Thoracic aorta (tissue), 2 donors: ENCODE data around the gene LRRC1. TPM values are rescaled to one million over a fixed set of nuclear protein-coding genes. Genes with fewer than 3 reads are reported as not detected.

Experiments used
- ATAC-seq: fragments of 150-250 bp; one replicate; pipeline ENCODE4 v1.8.0; 2017; ENCODE audit warnings: low read depth; ENCODE audit not compliant: insufficient number of reproducible peaks, low FRiP score
- DNase-seq: peaks from one replicate; pipeline ENCODE4 v3.0.0-alpha.2; 2020; ENCODE audit warnings: low spot score
- H3K27ac ChIP-seq, 2 donors: fragments of 200-600 bp; sonication (generic); 1 replicate in 1 of 2; 2 replicates in 1 of 2; pipeline ENCODE4 v1.5.1; 2016; ENCODE audit warnings: mild to moderate bottlenecking in 2 of 2, moderate library complexity in 2 of 2
- H3K27me3 ChIP-seq: fragments of 200-600 bp; sonication (generic); replicated peaks from 2 replicates; pipeline ENCODE4 v1.6.0; 2016; ENCODE audit warnings: mild to moderate bottlenecking; ENCODE audit not compliant: insufficient read depth
- H3K36me3 ChIP-seq: fragments of 200-600 bp; sonication (generic); one replicate; pipeline ENCODE4 v1.5.1; 2016
- H3K4me1 ChIP-seq, 2 donors: fragments of 200-600 bp; sonication (generic); 1 replicate in 1 of 2; 2 replicates in 1 of 2; pipeline versions ENCODE4 v1.5.1 to v1.6.0; 2016; ENCODE audit warnings: low read depth in 2 of 2, mild to moderate bottlenecking in 1 of 2; ENCODE audit not compliant: control insufficient read depth in 1 of 2
- H3K4me3 ChIP-seq: fragments of 200-600 bp; sonication (generic); 2 replicates; pipeline ENCODE4 v1.5.1; 2016; ENCODE audit warnings: mild to moderate bottlenecking
- H3K9me3 ChIP-seq: fragments of 200-600 bp; sonication (generic); 2 replicates; pipeline ENCODE4 v1.5.1; 2016
- total RNA-seq, 2 donors: library from RNA; depleted of rRNA; stranded (reverse); fragments of >200 nt; gene quantifications; one replicate each; pipeline versions ENCODE4 v1.1.0 to v1.2.3, GENCODE V29; 2016
- TF ChIP-seq, protein P1 (sequence below): fragments of 200-600 bp; sonication (generic); IDR thresholded peaks from one replicate; pipeline ENCODE4 v1.5.1; 2019; ENCODE audit warnings: antibody characterized with exemption

The LRRC1 gene
- total RNA-seq, 2 donors from 2014 or later = 18.5 to 22.8 TPM

DNA sequence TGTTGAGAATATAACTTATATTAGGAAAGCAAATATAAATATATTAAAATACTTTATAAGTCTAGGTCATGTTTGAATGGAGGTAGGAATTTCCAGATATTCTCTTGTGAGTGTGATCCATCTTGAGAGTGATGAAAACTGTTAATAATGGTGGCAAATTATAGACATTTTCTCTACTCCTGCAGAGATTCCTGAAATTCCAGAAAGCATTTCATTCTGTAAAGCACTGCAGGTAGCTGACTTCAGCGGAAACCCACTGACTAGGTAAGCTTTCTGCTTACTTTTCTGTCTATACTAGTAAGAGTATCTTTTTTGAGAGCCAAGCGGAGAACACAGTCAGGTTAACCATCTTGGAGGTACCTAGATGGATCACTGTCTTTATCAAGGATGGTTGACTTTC is 84.0 kb downstream of the LRRC1 start:
- DNase-seq (no peak), ATAC-seq (no peak)
- H3K9me3 ChIP-seq = no peaks in the 10 kb centered on the region
- H3K27me3 ChIP-seq = no peaks in the 10 kb centered on the region
- no peak overlapping the region for H3K27ac ChIP-seq
- H3K4me3 ChIP-seq = no peak overlapping the region
- H3K4me1 ChIP-seq = peaks cover 8 to 12% of the 10 kb centered on the region in 2 donors
- H3K36me3 ChIP-seq = no peaks in the 10 kb centered on the region
- TF ChIP-seq, protein P1, sequence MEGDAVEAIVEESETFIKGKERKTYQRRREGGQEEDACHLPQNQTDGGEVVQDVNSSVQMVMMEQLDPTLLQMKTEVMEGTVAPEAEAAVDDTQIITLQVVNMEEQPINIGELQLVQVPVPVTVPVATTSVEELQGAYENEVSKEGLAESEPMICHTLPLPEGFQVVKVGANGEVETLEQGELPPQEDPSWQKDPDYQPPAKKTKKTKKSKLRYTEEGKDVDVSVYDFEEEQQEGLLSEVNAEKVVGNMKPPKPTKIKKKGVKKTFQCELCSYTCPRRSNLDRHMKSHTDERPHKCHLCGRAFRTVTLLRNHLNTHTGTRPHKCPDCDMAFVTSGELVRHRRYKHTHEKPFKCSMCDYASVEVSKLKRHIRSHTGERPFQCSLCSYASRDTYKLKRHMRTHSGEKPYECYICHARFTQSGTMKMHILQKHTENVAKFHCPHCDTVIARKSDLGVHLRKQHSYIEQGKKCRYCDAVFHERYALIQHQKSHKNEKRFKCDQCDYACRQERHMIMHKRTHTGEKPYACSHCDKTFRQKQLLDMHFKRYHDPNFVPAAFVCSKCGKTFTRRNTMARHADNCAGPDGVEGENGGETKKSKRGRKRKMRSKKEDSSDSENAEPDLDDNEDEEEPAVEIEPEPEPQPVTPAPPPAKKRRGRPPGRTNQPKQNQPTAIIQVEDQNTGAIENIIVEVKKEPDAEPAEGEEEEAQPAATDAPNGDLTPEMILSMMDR = no peak

DNA sequence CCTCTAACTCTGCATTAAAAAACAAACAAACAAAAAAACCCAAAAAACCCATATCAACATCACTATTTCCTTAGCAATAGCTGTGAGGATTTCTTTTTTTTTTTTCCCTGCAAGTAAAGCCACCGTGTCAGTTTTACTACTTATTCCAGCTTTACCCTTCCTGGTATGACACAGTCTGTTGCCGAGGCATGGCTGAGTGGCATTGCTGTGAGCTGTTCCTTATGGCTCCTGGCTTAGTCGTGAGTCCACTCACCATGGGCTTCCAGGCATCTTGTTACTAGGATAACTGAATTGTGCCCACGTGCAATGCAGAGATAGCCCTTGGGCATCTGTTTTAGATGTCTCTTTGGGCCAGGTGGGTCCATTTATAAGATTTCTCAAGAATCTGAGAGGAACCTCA is 84.8 kb downstream of the LRRC1 start:
- peaks cover 5 to 8% of the 10 kb centered on the region in 2 donors for H3K4me1 ChIP-seq
- H3K36me3 ChIP-seq = no peaks in the 10 kb centered on the region
- H3K4me3 ChIP-seq = no peak overlapping the region
- no peaks in the 10 kb centered on the region for H3K27me3 ChIP-seq
- no peak overlapping the region for H3K27ac ChIP-seq
- no peaks in the 10 kb centered on the region for H3K9me3 ChIP-seq
- DNase-seq = no peak
- TF ChIP-seq, protein P1 = no peak
- no peak for ATAC-seq

DNA sequence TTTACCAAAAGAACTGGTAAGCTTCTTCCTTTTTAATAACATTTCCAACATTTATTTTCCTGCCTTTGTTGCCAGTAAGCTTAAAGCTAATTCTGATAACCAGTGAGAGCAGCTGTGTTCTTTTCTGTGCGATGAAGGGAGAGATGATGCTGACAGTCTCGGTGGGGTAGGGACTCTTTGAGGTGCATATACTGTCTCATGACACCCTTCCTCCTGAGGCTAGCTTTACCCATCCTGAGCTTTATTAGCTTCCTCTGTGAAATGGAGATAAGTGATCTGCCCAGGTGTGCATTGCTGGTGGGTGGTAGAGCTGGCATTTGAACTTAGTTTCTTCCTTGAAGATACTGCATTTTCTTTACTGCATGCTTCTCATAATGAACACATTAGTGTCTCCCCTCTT is 92.5 kb downstream of the LRRC1 start:
- no peaks in the 10 kb centered on the region for H3K9me3 ChIP-seq
- H3K36me3 ChIP-seq = no peaks in the 10 kb centered on the region
- ATAC-seq (no peak), DNase-seq (no peak)
- H3K27ac ChIP-seq = no peak overlapping the region
- H3K4me1 ChIP-seq = peaks cover 6 to 21% of the 10 kb centered on the region in 2 donors
- no peaks in the 10 kb centered on the region for H3K27me3 ChIP-seq
- TF ChIP-seq, protein P1 = no peak
- no peak overlapping the region for H3K4me3 ChIP-seq

DNA sequence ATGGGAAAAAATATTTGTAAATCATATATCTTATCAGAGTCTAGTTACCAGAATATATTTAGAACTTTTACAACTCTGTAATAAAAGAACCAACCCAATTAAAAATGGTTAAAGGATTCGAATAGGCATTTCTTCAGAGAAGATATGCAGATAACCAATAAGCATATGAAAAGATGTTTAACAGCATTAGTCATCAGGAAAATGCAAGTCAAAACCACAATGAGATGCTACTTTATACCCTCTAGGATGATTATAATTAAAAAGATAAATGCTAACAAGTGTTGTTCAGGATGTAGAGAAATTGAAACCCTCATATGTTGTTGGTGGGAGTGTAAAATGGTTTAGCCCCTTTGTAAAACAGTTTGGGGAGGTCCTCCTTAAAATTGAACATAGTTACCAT is 94.1 kb downstream of the LRRC1 start:
- H3K36me3 ChIP-seq = no peaks in the 10 kb centered on the region
- H3K4me3 ChIP-seq = no peak overlapping the region
- TF ChIP-seq, protein P1 = no peak
- H3K4me1 ChIP-seq = peaks cover 6 to 21% of the 10 kb centered on the region in 2 donors
- ATAC-seq = no peak
- no peak overlapping the region for H3K27ac ChIP-seq
- H3K9me3 ChIP-seq = no peaks in the 10 kb centered on the region
- no peak for DNase-seq
- no peaks in the 10 kb centered on the region for H3K27me3 ChIP-seq

DNA sequence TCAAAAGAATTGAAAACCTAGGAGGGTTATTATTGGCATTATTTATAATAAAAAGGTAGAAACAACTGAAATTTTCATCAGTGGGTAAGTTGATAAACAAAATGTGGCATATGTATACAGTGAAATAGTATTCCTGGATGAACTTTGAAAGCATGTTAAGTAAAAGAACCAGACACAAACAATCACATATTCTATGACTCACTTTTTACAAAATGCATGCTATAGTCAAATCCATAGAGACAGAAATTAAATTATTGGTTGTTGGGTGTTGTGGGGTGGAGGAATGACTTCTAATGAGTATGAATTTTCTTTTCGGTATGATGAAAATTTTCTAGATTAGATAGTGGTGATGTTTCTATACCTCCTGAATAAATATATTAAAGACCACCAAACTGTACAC is 94.6 kb downstream of the LRRC1 start:
- no peak overlapping the region for H3K4me3 ChIP-seq
- ATAC-seq = no peak
- TF ChIP-seq, protein P1 = no peak
- H3K4me1 ChIP-seq = peaks cover 6 to 26% of the 10 kb centered on the region in 2 donors
- no peak overlapping the region for H3K27ac ChIP-seq
- no peaks in the 10 kb centered on the region for H3K27me3 ChIP-seq
- H3K36me3 ChIP-seq = no peaks in the 10 kb centered on the region
- DNase-seq = no peak
- H3K9me3 ChIP-seq = no peaks in the 10 kb centered on the region
